Islet precursor cell (in vitro differentiated cells): ENCODE data around the gene LAG3.

ENCODE experiments used
- DNase-seq: peaks from one replicate; pipeline ENCODE4 v3.0.0-alpha.2; 2018

The LAG3 gene

DNA sequence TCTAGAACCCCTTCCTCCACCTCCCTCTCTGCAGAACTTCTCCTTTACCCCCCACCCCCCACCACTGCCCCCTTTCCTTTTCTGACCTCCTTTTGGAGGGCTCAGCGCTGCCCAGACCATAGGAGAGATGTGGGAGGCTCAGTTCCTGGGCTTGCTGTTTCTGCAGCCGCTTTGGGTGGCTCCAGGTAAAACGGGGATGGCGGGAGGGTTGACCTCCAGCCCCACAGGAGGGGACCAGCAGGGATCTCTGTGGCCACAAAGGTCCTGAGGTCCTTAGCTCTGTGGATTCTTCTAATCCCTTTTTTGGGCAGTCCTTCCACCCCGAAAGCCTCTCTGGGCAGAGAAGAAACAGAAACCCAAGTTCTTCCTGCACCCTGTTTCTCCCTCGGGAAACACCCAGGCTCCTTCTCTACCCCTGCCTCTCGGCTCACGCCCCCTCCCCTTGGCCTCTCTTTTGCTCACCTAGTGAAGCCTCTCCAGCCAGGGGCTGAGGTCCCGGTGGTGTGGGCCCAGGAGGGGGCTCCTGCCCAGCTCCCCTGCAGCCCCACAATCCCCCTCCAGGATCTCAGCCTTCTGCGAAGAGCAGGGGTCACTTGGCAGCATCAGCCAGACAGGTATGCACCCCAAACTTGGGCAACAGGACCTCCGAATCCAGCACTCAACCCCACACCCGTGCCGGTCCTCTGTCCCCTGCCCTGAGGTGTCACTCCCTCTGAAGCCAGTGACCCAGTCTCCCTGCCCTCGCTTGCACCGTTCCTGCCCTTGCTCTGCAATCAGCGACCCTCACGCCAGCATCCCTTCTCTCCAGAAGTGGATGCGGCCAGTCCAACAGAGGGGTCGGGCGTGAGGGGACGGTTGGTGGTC lies 638 bp downstream of the LAG3 start:
- no peak for DNase-seq

DNA sequence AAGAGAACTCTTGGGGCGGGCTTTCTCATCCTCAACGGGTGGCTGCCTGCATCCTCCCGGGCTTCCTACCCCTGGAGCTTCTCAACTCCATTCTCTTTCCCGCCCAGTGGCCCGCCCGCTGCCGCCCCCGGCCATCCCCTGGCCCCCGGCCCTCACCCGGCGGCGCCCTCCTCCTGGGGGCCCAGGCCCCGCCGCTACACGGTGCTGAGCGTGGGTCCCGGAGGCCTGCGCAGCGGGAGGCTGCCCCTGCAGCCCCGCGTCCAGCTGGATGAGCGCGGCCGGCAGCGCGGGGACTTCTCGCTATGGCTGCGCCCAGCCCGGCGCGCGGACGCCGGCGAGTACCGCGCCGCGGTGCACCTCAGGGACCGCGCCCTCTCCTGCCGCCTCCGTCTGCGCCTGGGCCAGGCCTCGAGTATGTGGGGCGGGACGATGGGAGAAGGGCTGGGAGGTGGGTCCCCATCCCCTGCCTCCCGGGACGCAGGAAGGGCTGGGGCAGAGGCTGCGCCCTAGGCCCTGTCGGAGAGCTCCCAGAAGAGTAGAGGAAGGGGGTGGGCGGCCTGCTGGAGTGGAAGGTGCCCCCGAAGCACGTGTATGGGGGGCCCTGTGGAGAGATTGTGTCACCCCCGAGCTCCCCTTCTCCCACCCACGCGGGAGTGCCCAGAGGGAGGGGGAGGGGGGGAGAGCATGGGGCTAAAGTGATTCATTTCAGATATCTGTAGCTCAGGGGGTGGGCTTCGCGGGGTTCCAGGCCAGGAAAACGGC lies 1.5 kb downstream of the LAG3 start:
- DNase-seq, result no peak

DNA sequence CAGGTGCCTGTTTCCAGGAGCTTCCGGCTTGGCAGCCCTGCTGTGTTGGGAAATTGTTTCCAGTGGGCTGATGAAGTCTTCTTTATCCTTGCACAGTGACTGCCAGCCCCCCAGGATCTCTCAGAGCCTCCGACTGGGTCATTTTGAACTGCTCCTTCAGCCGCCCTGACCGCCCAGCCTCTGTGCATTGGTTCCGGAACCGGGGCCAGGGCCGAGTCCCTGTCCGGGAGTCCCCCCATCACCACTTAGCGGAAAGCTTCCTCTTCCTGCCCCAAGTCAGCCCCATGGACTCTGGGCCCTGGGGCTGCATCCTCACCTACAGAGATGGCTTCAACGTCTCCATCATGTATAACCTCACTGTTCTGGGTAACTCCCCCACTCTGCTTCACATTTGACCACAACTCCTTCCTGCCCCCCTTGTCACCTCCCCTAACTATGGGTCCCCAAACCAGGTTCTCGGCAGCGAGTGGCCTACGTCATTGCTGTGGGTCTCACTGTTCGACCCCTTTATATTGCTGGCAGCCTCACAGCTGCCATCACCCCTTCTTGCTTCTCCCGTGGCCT lies 2.3 kb downstream of the LAG3 start:
- DNase-seq, result no peak

DNA sequence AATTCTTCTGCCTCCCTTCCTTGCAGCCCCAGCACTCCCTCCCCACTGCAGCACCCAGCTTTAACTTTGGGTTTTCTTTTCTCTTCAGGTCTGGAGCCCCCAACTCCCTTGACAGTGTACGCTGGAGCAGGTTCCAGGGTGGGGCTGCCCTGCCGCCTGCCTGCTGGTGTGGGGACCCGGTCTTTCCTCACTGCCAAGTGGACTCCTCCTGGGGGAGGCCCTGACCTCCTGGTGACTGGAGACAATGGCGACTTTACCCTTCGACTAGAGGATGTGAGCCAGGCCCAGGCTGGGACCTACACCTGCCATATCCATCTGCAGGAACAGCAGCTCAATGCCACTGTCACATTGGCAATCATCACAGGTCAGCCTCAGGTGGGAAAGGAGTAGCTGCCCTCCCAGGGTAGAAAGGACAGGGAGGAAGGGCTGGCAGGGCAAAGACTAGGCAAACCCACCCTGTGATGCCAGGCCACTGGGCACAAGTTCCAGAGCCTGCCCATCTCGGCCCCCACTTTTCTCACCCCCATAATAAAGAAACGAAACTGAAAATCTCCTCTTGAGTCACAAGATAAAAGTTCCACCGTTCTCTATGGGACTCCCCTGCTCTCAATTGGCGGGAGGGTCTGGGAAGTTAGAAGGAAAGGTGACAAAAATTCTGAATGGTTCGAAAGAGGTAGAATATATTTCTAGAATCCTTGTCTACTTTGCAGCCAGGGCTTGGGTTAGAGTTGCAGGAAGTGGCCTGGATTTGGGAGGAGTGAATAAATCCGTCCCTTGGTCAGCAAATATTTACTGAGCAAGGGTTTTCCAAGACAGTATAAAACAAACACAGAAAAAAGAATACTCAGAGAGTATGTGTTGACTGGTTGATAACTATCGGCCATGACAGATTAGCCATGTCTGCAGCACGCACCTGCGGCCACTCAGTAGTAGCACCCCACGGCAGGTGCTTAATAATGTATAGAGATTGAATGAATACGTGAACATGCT lies 3.2 kb downstream of the LAG3 start:
- DNase-seq, result no peak

DNA sequence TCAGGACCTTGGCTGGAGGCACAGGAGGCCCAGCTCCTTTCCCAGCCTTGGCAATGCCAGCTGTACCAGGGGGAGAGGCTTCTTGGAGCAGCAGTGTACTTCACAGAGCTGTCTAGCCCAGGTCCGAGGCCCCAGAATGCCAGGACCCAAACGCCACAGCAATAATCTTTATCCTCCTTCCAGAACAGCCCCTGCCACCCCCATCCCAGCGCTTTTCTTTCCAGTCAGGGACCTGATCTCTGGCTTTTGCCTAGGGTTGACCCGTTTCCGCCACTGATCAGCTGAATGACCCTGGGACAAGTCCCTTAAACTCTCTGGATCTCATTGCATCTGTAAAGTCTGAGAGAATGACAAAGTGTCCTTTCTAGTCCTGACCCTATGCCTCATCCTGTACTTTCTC lies 5.1 kb downstream of the LAG3 start:
- no peak for DNase-seq

DNA sequence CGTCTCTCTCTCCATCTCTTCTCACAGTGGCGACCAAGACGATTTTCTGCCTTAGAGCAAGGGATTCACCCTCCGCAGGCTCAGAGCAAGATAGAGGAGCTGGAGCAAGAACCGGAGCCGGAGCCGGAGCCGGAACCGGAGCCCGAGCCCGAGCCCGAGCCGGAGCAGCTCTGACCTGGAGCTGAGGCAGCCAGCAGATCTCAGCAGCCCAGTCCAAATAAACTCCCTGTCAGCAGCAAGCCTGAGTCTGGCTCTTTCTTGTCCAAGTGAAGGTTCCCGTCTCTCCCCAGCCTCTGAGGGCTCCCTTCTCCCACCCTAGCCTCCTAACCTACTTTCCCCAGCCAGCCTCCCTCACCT lies 5.9 kb downstream of the LAG3 start:
- peak; percentile 79 for DNase-seq

DNA sequence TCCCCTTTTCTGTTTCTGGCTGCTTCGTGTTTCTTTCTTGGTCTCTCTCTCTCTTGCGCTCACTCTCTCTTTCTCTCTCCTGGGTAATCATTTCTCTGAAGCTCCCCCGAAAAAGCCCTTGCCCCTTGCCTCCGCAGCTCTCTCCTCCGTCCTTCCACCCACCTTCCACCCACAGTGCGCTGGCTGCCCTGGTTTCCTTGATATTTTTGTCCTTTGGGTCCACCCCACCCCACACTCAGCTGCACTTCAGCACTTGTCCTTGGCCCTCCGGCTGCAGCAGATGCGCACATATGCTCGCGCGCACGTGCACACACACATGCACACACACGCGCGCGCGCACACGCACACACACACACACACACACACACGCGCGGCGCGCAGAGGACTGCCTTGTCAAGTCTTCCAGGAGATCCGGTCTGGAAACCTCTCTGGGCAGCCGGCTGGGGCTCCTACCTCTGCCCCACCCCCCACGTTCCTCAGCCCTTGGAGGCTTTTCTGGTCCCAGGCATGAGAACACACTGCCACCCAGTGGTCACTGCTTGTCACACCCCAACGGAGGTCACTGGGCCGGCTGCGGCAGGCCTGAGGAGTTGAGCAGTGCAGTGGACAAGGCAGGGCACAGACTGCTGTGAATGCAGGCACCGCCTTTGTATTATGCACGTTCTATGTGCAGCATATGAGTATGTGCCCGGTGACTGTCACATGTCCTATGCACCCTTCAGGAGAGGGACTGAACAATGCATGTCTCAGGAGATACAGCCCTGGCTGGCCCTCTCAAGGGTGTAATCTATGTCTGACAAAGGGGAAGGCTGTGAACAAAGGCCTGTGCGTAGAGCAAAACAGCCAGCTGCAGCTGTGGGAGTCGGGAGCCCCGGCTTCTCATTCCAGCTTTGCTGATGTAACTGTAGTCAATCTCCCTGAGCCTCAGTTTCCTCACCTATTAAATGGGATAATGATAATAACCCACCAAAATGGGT lies 6.5 kb downstream of the LAG3 start:
- peak; percentile 99 for DNase-seq

DNA sequence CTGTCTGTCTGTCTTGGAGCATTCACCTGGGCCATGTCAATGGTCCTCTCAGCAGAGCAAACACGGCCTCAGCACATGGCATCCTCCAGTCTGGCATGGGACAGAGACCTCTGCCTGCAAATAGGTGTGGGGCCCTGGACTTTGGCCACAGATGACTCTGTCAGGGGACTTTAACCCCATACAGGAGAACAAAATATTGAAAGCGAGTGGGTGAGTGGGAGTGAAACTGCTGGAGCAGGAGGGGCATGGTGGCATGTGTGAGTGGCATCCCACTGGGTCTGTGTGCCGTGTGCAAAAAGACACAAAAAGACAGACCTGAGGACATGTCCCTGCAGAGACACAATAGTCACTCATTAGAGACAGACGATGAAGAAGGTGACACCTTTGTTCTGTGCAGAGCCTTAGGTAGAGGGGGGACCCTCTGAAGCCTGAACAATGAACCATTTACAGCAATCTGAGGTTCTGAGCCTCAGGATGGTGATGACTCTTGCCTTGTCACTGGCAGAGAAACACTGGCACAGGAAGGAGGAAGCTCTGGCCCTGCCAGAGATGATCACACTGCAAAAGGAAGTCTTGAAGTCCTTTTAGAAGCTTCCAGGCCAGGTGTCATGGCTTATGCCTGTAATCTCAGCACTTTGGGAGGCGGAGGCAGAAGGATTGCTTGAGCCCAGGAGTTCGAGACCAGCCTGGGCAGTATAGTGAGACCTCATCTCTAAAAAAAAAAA lies 7.5 kb downstream of the LAG3 start:
- DNase-seq, result no peak

DNA sequence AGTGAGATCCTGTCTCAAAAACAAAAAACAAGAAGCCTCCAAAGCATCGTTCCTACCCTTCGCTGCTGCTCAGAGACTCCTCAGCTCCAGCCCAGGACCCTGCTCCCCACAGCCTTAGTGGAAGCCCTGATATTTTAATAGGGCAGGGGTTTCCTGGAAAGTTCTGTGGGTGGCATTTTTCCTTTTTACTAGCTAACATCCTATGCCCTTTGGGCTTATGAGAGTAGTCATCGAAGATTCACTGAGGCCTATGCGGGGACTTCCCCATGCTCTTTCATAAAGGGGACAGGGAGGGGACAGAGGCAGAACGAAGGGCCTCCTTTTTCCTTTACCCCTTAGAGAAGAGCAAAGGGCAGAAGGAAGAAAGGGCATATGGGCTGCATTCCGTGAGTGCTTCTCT lies 8.3 kb downstream of the LAG3 start:
- no peak for DNase-seq

DNA sequence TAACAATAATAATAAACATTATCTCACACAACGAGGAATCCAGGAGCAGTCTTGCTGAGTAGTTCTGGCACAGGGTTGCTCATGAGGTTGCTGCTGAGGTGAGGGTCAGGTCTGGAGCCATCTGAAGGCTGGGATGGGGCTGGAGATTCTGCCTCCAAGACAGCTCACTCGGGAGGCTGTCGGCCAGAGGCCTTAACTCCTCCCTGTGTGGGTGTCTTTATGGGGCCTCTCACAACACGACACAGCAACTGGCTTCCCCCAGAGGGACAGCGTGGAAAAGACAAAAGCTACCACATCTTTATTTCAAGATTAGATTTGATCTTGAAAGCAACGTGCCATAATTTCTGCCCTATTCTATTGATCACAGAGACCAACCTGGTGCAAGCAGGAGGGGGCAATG lies 9.8 kb downstream of the LAG3 start:
- no peak for DNase-seq

DNA sequence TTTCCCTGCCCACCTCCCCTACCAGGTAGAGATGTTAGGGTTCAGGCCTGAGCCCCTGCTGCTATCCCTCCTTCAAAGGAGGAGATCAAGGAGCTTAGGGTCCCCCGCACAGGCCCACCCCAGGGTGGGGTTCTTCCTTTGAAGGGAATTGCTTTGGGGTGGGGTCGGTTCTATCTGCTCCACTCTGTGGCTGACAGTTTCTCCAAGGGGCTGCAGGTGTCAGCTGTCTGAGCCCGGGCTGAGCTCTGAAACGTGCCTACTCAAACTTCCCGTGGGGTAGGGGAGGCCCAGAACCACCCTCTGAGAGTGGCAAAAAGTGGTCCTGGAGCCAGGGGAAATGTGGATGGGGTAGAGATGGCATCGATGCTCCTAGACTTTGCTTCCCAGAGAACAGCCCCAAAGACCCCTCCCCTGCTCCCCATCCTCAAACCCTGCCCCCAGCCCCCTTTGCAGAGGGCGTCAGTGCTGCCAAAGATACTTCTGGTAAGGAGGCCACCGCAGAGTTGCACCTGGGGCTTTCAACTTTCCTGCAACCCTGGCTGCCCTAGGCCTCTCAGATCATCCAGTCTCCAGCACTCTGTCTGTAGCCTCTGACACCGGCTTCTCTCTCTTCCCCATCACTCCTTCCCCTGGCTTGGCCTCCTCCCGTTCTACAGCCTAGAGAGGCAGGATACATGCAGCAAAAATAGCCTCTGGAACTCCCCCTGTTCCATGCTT lies 10.7 kb downstream of the LAG3 start:
- DNase-seq, result peak; percentile 40

DNA sequence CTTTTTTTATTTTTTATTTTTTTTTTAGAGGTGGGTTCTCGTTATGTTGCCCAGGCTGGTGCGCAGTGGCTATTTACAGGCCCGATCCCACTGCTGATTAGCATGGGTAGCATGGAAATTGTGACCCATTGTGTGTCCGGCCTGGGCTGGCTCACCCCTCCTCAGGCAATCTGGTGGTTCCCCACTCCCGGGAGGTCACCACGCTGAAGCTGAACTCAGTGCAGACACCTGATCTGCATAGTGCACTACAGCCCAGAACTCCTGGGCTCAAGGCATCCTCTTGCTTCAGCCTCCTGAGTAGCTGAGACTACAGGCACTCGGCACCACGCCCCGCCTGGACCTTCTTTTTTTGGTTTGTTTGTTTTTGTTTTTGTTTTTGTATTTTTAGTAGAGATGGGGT lies 11.5 kb downstream of the LAG3 start:
- no peak for DNase-seq

DNA sequence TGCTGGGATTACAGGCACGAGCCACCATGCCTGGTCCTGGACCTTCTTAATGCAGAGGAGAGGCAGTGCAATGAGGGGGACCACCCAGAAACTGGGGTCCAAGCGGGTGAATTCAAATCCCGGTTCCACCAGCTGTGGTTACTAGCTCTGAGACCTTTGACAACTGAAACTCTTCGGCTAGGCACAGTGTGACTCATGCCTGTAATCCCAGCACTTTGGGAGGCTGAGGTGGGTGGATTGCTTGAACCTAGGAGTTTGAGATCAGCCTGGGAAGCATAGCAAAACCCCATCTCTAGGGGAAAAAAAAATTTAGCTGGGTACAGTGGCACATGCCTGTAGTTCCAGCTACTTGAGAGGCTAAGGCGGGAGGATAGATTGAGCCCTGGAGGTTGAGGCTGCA lies 12.0 kb downstream of the LAG3 start:
- DNase-seq, result peak; percentile 64

DNA sequence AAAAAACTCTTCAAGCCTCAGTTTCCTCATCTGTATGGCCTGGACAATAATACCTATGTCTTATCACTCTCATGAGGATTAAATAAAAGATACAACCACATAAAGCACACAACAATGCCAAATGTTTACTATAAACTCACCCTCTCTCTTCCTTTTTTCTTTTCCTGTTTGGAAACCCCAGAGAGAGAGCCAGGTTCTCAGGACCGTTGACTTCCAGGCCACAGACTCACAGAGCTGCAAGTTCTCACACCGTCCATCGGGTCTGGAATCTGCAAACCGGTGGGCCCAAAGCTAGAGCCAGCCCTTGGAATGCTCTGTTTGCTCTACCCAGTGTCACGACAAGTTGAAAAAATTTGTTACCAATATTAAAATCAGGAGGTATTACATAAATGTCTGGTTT lies 12.4 kb downstream of the LAG3 start:
- no peak for DNase-seq

DNA sequence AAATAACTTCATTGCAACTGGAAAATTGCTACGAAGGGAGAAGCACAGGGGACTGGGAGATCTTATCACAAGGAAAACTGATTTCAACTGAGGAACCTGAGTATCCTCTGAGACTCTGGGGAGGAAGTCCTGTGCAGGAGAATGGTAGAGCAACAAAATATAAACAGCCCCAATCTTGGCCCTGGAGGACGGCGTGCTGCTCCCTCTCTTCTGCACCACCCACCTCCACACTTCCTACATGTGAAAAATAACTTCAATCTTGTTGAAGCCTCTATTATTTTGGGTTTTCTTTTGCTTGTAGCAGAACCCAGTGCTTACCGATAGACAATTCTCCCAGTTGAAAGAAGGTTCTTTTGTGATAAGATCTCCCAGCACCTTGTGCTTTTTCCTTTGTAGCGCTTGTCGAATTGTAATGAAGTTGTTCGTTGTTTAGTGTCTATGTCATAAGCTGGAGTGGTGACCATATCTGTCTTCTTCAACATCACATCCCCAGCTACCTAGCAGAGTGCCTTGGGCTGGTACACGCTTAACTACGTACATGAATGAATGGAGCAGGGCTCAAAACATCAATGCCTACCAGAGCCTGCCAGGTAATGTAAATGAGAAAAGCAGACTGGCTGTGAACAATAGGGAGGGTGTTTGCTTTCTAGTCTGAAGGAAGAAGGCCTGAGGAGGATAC lies 14.2 kb downstream of the LAG3 start:
- DNase-seq, result no peak

DNA sequence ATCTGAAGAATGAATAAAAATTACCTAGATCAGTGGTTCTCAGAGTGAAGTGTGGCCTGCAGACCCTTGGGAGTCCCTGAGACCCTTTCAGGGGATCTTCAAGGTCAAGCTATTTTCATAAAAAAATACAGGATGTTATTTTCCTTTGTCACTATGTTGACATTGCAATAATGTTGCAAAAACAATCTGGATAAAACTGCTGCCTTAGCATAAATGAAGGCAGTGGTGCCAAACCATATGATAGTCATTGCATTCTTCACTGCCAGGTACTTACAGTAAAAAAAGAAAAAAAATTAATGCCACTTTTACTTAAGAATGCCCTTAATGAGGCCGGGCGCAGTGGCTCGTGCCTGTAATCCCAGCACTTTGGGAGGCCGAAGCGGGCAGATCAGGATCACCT lies 15.0 kb downstream of the LAG3 start:
- no peak for DNase-seq

DNA sequence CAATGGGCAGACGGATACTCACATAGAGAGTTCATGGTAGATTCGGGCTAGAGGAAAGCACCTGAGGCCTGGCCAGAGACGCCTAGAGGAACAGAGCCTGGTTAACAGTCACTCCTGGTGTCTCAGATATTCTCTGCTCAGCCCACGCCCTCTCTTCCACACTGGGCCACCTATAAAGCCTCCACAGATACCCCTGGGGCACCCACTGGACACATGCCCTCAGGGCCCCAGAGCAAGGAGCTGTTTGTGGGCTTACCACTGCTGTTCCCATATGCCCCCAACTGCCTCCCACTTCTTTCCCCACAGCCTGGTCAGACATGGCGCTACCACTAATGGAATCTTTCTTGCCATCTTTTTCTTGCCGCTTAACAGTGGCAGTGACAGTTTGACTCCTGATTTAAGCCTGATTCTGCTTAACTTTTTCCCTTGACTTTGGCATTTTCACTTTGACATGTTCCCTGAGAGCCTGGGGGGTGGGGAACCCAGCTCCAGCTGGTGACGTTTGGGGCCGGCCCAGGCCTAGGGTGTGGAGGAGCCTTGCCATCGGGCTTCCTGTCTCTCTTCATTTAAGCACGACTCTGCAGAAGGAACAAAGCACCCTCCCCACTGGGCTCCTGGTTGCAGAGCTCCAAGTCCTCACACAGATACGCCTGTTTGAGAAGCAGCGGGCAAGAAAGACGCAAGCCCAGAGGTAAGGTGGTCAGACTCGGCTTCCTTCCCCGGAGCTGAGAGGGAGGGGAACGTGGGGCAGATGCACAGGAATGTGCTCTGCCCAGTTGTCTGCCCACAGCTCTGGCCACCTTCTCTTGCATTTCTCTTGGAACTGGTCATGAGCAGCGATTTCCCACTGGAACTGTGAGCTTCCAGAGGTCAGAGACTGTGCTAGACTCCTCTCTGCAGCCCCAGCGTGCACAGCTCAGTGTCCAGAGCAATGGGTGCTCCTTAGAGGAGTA lies 16.9 kb downstream of the LAG3 start, which contains the start of gene CD4:
Gene CD4, plus strand, starts transcription at position 557 of the 953 bp plus-strand sequence. CDS start 10,611 bp downstream, outside the sequence.
- peak; percentile 66 for DNase-seq

DNA sequence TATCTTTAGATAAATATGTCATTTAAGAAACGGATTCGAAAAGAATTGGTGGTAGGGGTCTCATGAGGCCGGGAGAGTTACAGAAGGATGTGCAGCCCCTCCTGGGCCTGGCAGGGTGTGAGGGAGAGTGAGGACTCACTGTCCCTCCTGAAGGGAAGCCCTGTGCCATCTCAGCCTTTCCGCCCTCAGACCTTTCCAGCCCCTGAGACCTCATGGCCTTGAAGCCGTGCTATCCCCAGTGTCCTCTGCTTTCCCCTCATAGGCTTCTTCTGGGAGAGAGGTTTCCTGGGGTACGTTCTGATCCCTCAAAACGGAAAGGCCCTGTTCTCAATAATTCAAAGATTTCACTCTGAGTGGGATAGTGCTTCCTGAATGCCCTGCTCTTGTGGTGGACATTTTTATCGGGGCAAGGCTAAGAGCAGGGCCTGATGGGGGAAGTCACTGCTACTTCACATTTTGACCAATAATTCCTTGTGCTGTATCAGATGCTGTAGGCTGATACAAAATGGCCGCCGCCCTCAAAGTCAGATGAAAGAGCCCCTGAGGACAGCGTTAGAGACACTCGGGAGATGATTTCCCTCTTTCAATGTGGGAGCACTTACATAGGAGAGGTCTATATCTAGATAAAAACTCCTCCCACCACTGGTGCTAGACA lies 18.3 kb downstream of the LAG3 start:
- no peak for DNase-seq
